Mesendoderm (in vitro differentiated cells): ENCODE data around the gene KCNAB1.
"Not testable (repeated sequence)": the region's sequence is repeated elsewhere in the genome, so short reads cannot be mapped to it uniquely, and the experiment has no call there.

Experiments used
- DNase-seq: peaks from one replicate; pipeline ENCODE4 v3.0.0; 2013
- H2AK5ac ChIP-seq: 2 replicates; pipeline ENCODE4 v1.6.1; 2013; ENCODE audit warnings: low read length, inconsistent platforms
- H2BK120ac ChIP-seq: 2 replicates; pipeline ENCODE4 v1.6.1; 2013; ENCODE audit warnings: low read depth, mild to moderate bottlenecking, low read length, moderate library complexity, mixed read lengths
- H2BK15ac ChIP-seq: replicated peaks from 2 replicates; pipeline ENCODE4 v1.6.1; 2013; ENCODE audit warnings: low read depth, mild to moderate bottlenecking, moderate library complexity
- H2BK5ac ChIP-seq: 2 replicates; pipeline ENCODE4 v1.6.1; 2013; ENCODE audit warnings: low read length, inconsistent platforms
- H3K18ac ChIP-seq: 2 replicates; pipeline ENCODE4 v1.6.1; 2013; ENCODE audit warnings: mild to moderate bottlenecking, low read length, mixed read lengths
- H3K23ac ChIP-seq: one replicate; pipeline ENCODE4 v1.6.1; 2013; ENCODE audit warnings: low read length
- H3K27ac ChIP-seq: 2 replicates; pipeline ENCODE4 v1.5.1; 2013; ENCODE audit warnings: low read depth, mild to moderate bottlenecking, inconsistent platforms, low read length, moderate library complexity
- H3K27me3 ChIP-seq: 2 replicates; pipeline ENCODE4 v1.6.1; 2013; ENCODE audit warnings: low read length, control low read depth, mild to moderate bottlenecking, inconsistent platforms; ENCODE audit not compliant: insufficient read depth, poor library complexity
- H3K36me3 ChIP-seq: 2 replicates; pipeline ENCODE4 v1.6.1; 2013; ENCODE audit warnings: low read length, inconsistent platforms; ENCODE audit not compliant: control insufficient read depth, insufficient read depth
- H3K4ac ChIP-seq: one replicate; pipeline ENCODE4 v1.6.1; 2013; ENCODE audit warnings: low read depth, mild to moderate bottlenecking, low read length, moderate library complexity
- H3K4me1 ChIP-seq: 2 replicates; pipeline ENCODE4 v1.6.1; 2013; ENCODE audit warnings: low read depth, low read length, inconsistent platforms; ENCODE audit not compliant: control insufficient read depth
- H3K4me2 ChIP-seq: 2 replicates; pipeline ENCODE4 v1.6.1; 2013; ENCODE audit warnings: low read length
- H3K4me3 ChIP-seq: 2 replicates; pipeline ENCODE4 v1.5.1; 2013; ENCODE audit warnings: mild to moderate bottlenecking, low read length
- H3K56ac ChIP-seq: one replicate; pipeline ENCODE4 v1.6.1; 2013; ENCODE audit warnings: low read length
- H3K79me1 ChIP-seq: 2 replicates; pipeline ENCODE4 v1.6.1; 2013; ENCODE audit warnings: low read length, inconsistent platforms
- H3K79me2 ChIP-seq: 2 replicates; pipeline ENCODE4 v1.6.1; 2013; ENCODE audit warnings: mild to moderate bottlenecking, low read length; ENCODE audit not compliant: control insufficient read depth, insufficient read depth
- H3K9ac ChIP-seq: 2 replicates; pipeline ENCODE4 v1.6.1; 2013; ENCODE audit warnings: low read length, inconsistent platforms
- H4K5ac ChIP-seq: one replicate; pipeline ENCODE4 v1.6.1; 2013; ENCODE audit warnings: low read length
- H4K8ac ChIP-seq: one replicate; pipeline ENCODE4 v1.6.1; 2013; ENCODE audit warnings: low read depth, mild to moderate bottlenecking, control low read depth, low read length, moderate library complexity
- WGBS: extraction: QIAGEN DNeasy Blood & Tissue Kit; methylation state at CpG from one replicate; pipeline ENCODE4 v1.1.7; 2013; ENCODE audit warnings: low lambda C conversion rate, missing lambda C conversion rate; ENCODE audit not compliant: insufficient coverage; ENCODE audit errors: extremely low coverage; 5-methylcytosine and 5-hydroxymethylcytosine counted together

The KCNAB1 gene

GRCh38 chr3:156231221-156231620 is 110.8 kb downstream of the KCNAB1 start:
- not testable (repeated sequence) for H2BK15ac ChIP-seq, H2BK5ac ChIP-seq, H3K36me3 ChIP-seq, H3K79me1 ChIP-seq, H3K4me2 ChIP-seq, DNase-seq, H3K4me3 ChIP-seq, H3K9ac ChIP-seq, H3K56ac ChIP-seq, H3K27me3 ChIP-seq, H3K18ac ChIP-seq, H3K23ac ChIP-seq, H2AK5ac ChIP-seq, H2BK120ac ChIP-seq, H3K4ac ChIP-seq, H4K8ac ChIP-seq, H3K27ac ChIP-seq, H4K5ac ChIP-seq, H3K79me2 ChIP-seq, H3K4me1 ChIP-seq

GRCh38 chr3:156233876-156234275 is 113.5 kb downstream of the KCNAB1 start:
- Histone ChIP-seq H3K4ac (no peak overlapping the region), H3K79me1 (no peaks in the 10 kb centered on the region), H4K5ac (no peak overlapping the region), H2BK15ac (no peak overlapping the region), H4K8ac (no peak overlapping the region), H3K79me2 (no peaks in the 10 kb centered on the region), H3K4me3 (no peak overlapping the region), H3K27me3 (no peaks in the 10 kb centered on the region), H2BK5ac (no peak overlapping the region), H2AK5ac (no peak overlapping the region), H3K18ac (no peak overlapping the region), H3K23ac (no peak overlapping the region), H3K4me2 (no peak overlapping the region), H3K4me1 (no peaks in the 10 kb centered on the region), H3K36me3 (no peaks in the 10 kb centered on the region), H3K27ac (no peak overlapping the region), H3K56ac (no peak overlapping the region), H3K9ac (no peak overlapping the region), H2BK120ac (no peak overlapping the region)
- peak; percentile 64 for DNase-seq
- no CpG with 5 or more reads among the region's 2 CpGs for WGBS

GRCh38 chr3:156236556-156237260 is 116.3 kb downstream of the KCNAB1 start:
- H2BK120ac ChIP-seq: no peak overlapping the region
- no peaks in the 10 kb centered on the region for H3K36me3 ChIP-seq
- H3K79me2 ChIP-seq: no peaks in the 10 kb centered on the region
- no peak overlapping the region for H3K4me2 ChIP-seq
- H3K9ac ChIP-seq: no peak overlapping the region
- no peak overlapping the region for H2BK15ac ChIP-seq
- no peak overlapping the region for H4K8ac ChIP-seq
- no peak overlapping the region for H2BK5ac ChIP-seq
- H3K18ac ChIP-seq: no peak overlapping the region
- DNase-seq: no peak
- H4K5ac ChIP-seq: no peak overlapping the region
- H3K79me1 ChIP-seq: no peaks in the 10 kb centered on the region
- no peak overlapping the region for H3K56ac ChIP-seq
- H3K4me1 ChIP-seq: no peaks in the 10 kb centered on the region
- no CpG with 5 or more reads among the region's 3 CpGs for WGBS
- H3K23ac ChIP-seq: no peak overlapping the region
- H2AK5ac ChIP-seq: no peak overlapping the region
- H3K4me3 ChIP-seq: no peak overlapping the region
- H3K4ac ChIP-seq: no peak overlapping the region
- H3K27me3 ChIP-seq: no peaks in the 10 kb centered on the region
- no peak overlapping the region for H3K27ac ChIP-seq

GRCh38 chr3:156240642-156241041 is 120.3 kb downstream of the KCNAB1 start:
- DNase-seq: no peak
- H3K4me3 ChIP-seq: no peak overlapping the region
- no peak overlapping the region for H3K56ac ChIP-seq
- no peak overlapping the region for H3K4me2 ChIP-seq
- no peaks in the 10 kb centered on the region for H3K4me1 ChIP-seq
- H3K18ac ChIP-seq: no peak overlapping the region
- H3K36me3 ChIP-seq: no peaks in the 10 kb centered on the region
- no peak overlapping the region for H2BK5ac ChIP-seq
- H3K23ac ChIP-seq: no peak overlapping the region
- no CpG with 5 or more reads among the region's 5 CpGs for WGBS
- no peak overlapping the region for H2BK15ac ChIP-seq
- no peak overlapping the region for H2BK120ac ChIP-seq
- no peak overlapping the region for H3K27ac ChIP-seq
- H3K79me2 ChIP-seq: no peaks in the 10 kb centered on the region
- no peaks in the 10 kb centered on the region for H3K27me3 ChIP-seq
- no peak overlapping the region for H4K8ac ChIP-seq
- H4K5ac ChIP-seq: no peak overlapping the region
- H3K4ac ChIP-seq: no peak overlapping the region
- H2AK5ac ChIP-seq: no peak overlapping the region
- no peak overlapping the region for H3K9ac ChIP-seq
- H3K79me1 ChIP-seq: no peaks in the 10 kb centered on the region

- WGBS: no CpG with 5 or more reads among the region's 5 CpGs
Measured at GRCh38 chr3:156246961-156247725, 126.8 kb downstream of the KCNAB1 start.

More at GRCh38 chr3:156246961-156247725, 126.8 kb downstream of the KCNAB1 start:
- Histone ChIP-seq H3K56ac (no peak overlapping the region), H2BK5ac (no peak overlapping the region), H4K5ac (no peak overlapping the region), H3K36me3 (no peaks in the 10 kb centered on the region), H3K79me1 (no peaks in the 10 kb centered on the region), H3K4ac (no peak overlapping the region), H2AK5ac (no peak overlapping the region), H4K8ac (no peak overlapping the region), H3K4me3 (no peak overlapping the region), H3K18ac (no peak overlapping the region), H3K4me2 (no peak overlapping the region), H3K27ac (no peak overlapping the region), H3K23ac (no peak overlapping the region), H3K27me3 (no peaks in the 10 kb centered on the region), H2BK15ac (no peak overlapping the region), H3K79me2 (no peaks in the 10 kb centered on the region), H3K9ac (no peak overlapping the region), H3K4me1 (no peaks in the 10 kb centered on the region), H2BK120ac (no peak overlapping the region)
- DNase-seq: no peak
